H1 (cell line): ENCODE results near the gene HHAT. TPM values are rescaled to one million over a fixed set of nuclear protein-coding genes. Genes with fewer than 3 reads are reported as not detected.

Experiments used
- CTCF ChIP-seq, 3 experiments: IDR thresholded peaks; 1 replicate in 2 of 3; 2 replicates in 1 of 3; pipeline versions ENCODE4 v1.5.1 to v1.6.1; 2011; ENCODE audit warnings: low read length in 3 of 3, mild to moderate bottlenecking in 3 of 3, inconsistent platforms in 2 of 3, low read depth in 1 of 3, moderate library complexity in 1 of 3; ENCODE audit not compliant: insufficient read depth in 1 of 3; ENCODE audit errors: control extremely low read depth in 1 of 3
- RNF2 ChIP-seq: fragments of 200-900, 300-1000 bp; sonication (generic); IDR thresholded peaks from 2 replicates; pipeline ENCODE4 v1.7.1; 2016; ENCODE audit warnings: borderline replicate concordance, low read depth, mild to moderate bottlenecking, antibody characterized with exemption, low read length; ENCODE audit not compliant: poor library complexity, severe bottlenecking; ENCODE audit errors: missing control alignments
- RXRA ChIP-seq: IDR thresholded peaks from 2 replicates; pipeline ENCODE4 v1.6.1; 2011; ENCODE audit warnings: low read depth, mild to moderate bottlenecking, low read length, moderate library complexity; ENCODE audit not compliant: insufficient read depth
- polyA plus RNA-seq, 7 experiments: library from polyadenylated mRNA; depleted of rRNA in 3 of 7; stranded (reverse) in 5 of 7; unstranded in 2 of 7; fragments of >200 nt in 5 of 7; fragments of 200-250 nt in 2 of 7; gene quantifications; 1 replicate in 5 of 7; 2 replicates in 1 of 7; 4 replicates in 1 of 7; pipeline versions ENCODE4 v1.2.1 to v1.2.3, GENCODE V29; 2011 to 2013; ENCODE audit warnings: missing spikeins in 2 of 7, mixed read lengths in 2 of 7
- total RNA-seq: library from RNA; stranded (reverse); fragmentation: NEBNext Ultra II Directional; extraction: Animal tissue kit (Norgen Biotek cat#: 25700); gene quantifications from 2 replicates; pipeline ENCODE4 v1.2.1, GENCODE V29; 2021
- TF ChIP-seq, protein P1 (sequence below): fragments of 300-600 bp; sonication (generic); IDR thresholded peaks from 2 replicates; pipeline ENCODE4 v1.7.1; 2012; ENCODE audit warnings: low read length, moderate library complexity, mild to moderate bottlenecking, inconsistent platforms; ENCODE audit not compliant: insufficient replicate concordance

Gene HHAT
- total and polyA plus RNA-seq, 2 of the 8 experiments (the other 6 are each of a cell fraction or from before 2014, with no cell fraction given) = 0.15 to 0.51 TPM

DNA sequence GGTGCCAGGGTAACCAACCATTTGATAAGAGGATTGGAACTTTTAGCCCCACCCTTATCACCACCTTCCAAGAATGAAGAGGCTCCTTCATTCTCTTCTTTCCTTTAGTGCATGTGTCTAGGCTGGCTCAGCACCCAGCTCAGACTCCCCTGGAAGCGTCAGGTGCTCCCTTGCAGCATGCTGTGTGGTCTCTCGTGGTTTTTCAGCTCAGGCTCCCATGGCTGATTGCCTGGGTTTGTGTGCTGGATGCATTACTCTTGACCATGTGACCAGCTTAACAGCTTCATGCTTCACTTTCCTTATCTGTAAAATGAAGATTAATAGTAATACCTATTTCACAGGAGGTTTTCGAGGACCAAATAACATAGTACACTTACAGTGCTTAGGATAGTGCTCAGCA lies 198.4 kb downstream of the HHAT start (continued):
- TF ChIP-seq CTCF (IDR thresholded peaks at IDR 0.05; ENCODE audit: control extremely low read depth in 1 of 3, insufficient read depth in 1 of 3, low read depth in 1 of 3, low read length in 3 of 3) = no peak
- TF ChIP-seq, protein P1, sequence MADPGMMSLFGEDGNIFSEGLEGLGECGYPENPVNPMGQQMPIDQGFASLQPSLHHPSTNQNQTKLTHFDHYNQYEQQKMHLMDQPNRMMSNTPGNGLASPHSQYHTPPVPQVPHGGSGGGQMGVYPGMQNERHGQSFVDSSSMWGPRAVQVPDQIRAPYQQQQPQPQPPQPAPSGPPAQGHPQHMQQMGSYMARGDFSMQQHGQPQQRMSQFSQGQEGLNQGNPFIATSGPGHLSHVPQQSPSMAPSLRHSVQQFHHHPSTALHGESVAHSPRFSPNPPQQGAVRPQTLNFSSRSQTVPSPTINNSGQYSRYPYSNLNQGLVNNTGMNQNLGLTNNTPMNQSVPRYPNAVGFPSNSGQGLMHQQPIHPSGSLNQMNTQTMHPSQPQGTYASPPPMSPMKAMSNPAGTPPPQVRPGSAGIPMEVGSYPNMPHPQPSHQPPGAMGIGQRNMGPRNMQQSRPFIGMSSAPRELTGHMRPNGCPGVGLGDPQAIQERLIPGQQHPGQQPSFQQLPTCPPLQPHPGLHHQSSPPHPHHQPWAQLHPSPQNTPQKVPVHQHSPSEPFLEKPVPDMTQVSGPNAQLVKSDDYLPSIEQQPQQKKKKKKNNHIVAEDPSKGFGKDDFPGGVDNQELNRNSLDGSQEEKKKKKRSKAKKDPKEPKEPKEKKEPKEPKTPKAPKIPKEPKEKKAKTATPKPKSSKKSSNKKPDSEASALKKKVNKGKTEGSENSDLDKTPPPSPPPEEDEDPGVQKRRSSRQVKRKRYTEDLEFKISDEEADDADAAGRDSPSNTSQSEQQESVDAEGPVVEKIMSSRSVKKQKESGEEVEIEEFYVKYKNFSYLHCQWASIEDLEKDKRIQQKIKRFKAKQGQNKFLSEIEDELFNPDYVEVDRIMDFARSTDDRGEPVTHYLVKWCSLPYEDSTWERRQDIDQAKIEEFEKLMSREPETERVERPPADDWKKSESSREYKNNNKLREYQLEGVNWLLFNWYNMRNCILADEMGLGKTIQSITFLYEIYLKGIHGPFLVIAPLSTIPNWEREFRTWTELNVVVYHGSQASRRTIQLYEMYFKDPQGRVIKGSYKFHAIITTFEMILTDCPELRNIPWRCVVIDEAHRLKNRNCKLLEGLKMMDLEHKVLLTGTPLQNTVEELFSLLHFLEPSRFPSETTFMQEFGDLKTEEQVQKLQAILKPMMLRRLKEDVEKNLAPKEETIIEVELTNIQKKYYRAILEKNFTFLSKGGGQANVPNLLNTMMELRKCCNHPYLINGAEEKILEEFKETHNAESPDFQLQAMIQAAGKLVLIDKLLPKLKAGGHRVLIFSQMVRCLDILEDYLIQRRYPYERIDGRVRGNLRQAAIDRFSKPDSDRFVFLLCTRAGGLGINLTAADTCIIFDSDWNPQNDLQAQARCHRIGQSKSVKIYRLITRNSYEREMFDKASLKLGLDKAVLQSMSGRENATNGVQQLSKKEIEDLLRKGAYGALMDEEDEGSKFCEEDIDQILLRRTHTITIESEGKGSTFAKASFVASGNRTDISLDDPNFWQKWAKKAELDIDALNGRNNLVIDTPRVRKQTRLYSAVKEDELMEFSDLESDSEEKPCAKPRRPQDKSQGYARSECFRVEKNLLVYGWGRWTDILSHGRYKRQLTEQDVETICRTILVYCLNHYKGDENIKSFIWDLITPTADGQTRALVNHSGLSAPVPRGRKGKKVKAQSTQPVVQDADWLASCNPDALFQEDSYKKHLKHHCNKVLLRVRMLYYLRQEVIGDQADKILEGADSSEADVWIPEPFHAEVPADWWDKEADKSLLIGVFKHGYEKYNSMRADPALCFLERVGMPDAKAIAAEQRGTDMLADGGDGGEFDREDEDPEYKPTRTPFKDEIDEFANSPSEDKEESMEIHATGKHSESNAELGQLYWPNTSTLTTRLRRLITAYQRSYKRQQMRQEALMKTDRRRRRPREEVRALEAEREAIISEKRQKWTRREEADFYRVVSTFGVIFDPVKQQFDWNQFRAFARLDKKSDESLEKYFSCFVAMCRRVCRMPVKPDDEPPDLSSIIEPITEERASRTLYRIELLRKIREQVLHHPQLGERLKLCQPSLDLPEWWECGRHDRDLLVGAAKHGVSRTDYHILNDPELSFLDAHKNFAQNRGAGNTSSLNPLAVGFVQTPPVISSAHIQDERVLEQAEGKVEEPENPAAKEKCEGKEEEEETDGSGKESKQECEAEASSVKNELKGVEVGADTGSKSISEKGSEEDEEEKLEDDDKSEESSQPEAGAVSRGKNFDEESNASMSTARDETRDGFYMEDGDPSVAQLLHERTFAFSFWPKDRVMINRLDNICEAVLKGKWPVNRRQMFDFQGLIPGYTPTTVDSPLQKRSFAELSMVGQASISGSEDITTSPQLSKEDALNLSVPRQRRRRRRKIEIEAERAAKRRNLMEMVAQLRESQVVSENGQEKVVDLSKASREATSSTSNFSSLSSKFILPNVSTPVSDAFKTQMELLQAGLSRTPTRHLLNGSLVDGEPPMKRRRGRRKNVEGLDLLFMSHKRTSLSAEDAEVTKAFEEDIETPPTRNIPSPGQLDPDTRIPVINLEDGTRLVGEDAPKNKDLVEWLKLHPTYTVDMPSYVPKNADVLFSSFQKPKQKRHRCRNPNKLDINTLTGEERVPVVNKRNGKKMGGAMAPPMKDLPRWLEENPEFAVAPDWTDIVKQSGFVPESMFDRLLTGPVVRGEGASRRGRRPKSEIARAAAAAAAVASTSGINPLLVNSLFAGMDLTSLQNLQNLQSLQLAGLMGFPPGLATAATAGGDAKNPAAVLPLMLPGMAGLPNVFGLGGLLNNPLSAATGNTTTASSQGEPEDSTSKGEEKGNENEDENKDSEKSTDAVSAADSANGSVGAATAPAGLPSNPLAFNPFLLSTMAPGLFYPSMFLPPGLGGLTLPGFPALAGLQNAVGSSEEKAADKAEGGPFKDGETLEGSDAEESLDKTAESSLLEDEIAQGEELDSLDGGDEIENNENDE = no peak
- no peak for TF ChIP-seq RXRA
- TF ChIP-seq RNF2 = no peak
